HCEC 1CT (cell line): ENCODE results near the gene GUCA2B.

Source experiments
- DNase-seq: peaks from one replicate; pipeline ENCODE4 v3.0.0-alpha.2; 2017

Gene GUCA2B

DNA sequence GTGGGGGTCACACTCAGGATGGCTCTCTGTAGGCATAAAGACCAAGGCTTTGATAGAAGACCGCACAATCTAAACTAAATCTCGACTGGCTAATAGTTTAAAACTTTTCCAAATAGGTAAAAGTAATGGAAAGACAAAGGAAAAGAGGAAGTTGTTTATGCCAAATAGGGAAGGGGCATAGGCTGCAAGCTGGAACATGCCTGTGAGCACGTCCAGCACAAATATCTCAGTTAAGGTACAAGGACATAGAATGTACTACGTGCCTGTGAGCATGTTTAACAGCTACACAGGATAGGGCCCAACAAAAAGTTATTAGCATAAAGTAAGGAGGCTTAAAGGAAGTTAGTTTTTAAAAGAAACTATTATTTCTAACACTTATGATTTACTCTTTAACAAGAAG, 38.9 kb downstream of the GUCA2B start:
- no peak for DNase-seq

DNA sequence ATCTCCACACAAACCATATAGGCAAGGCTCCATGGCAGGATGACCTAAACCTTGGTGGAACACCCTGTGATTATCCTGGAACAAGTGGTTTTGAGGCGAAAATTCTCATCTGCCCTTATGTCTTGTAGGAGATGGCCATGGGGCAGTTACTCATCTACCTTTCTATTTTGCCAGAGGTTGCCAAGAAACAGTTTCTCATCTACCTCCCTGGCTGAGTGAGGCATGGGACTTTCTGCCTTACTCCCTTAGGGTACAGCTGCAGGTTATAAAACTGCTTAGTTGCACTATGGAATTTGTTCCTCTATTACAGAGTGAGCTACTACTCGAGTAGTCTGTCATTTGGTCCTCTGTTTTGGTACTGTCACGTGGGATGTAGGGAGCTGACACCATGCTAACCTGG, 42.6 kb downstream of the GUCA2B start:
- no peak for DNase-seq

DNA sequence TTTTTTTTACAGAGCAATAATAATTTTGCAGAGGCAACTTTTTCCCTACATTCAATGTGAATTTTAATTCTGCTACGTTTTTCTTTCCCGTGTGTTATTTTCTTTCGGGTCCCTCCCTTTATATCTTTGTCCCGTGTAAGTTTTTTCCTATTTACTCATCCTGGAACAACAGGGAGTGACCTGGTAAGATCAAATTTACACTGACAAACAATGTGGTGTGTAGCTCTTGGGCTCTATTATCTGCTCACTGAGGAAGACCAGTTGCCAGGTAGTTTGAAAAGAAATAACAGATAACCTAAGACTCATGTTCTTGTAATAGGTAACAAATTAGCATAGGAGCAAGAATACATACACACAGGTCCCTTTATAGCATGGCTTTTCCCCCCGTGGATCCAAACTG, 45.0 kb downstream of the GUCA2B start:
- DNase-seq = no peak

DNA sequence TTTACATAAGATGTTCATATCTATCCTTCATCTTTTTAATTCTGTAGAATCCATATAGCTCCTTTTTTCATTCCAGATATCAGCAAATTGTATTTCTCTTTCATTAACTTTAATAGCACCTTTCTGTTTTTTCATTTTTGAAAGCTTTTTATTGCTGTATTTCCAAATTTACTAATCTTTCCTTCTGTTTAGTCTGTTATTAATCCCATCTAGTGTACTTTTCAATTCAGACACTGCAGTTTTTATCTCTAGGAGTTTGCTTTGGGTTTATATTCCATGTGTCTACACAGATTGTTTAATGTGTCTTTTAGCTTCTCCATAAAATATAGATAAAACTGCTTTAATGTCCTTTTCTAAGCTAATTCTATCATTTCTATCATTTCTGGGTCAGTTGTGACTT, 48.8 kb downstream of the GUCA2B start:
- no peak for DNase-seq
